HG03520 (cell line): Measurements from ENCODE around the gene SLC46A2.

Source experiments
- ATAC-seq: cut with Tn5 transposase; IDR thresholded peaks from one replicate; pipeline ENCODE4 v1.9.1; 2021; ENCODE audit warnings: mild to moderate bottlenecking, moderate library complexity; ENCODE audit not compliant: unreplicated experiment

The SLC46A2 gene

GRCh38 chr9:112860451-112860850 is 30.2 kb downstream of the SLC46A2 start:
- no peak for ATAC-seq

- peak; percentile 73 for ATAC-seq
Observed at GRCh38 chr9:112858625-112859147, 32.0 kb downstream of the SLC46A2 start.

- no peak for ATAC-seq
Observed at GRCh38 chr9:112858005-112858404, 32.7 kb downstream of the SLC46A2 start.

GRCh38 chr9:112856843-112857242 is 33.8 kb downstream of the SLC46A2 start:
- ATAC-seq = no peak

- no peak for ATAC-seq
Observed at GRCh38 chr9:112856200-112856599, 34.5 kb downstream of the SLC46A2 start.

- ATAC-seq = no peak
Observed at GRCh38 chr9:112854657-112855056, 36.0 kb downstream of the SLC46A2 start.

- no peak for ATAC-seq
Observed at GRCh38 chr9:112853882-112854585, 36.6 kb downstream of the SLC46A2 start.

- ATAC-seq = no peak
Observed at GRCh38 chr9:112852741-112853504, 37.8 kb downstream of the SLC46A2 start.

- ATAC-seq = no peak
Observed at GRCh38 chr9:112850840-112851239, 39.8 kb downstream of the SLC46A2 start.

- no peak for ATAC-seq
Observed at GRCh38 chr9:112849363-112849922, 41.2 kb downstream of the SLC46A2 start.

- ATAC-seq = no peak
Observed at GRCh38 chr9:112848316-112849151, 42.1 kb downstream of the SLC46A2 start.

- ATAC-seq = no peak
Observed at GRCh38 chr9:112846528-112847488, 43.9 kb downstream of the SLC46A2 start.

GRCh38 chr9:112844771-112845542 is 45.7 kb downstream of the SLC46A2 start:
- peak; percentile 68 for ATAC-seq

GRCh38 chr9:112842555-112842954 is 48.1 kb downstream of the SLC46A2 start:
- no peak for ATAC-seq

GRCh38 chr9:112841261-112841660 is 49.4 kb downstream of the SLC46A2 start:
- ATAC-seq = no peak

GRCh38 chr9:112839331-112839730 is 51.3 kb downstream of the SLC46A2 start:
- ATAC-seq = no peak

- ATAC-seq = no peak
Observed at GRCh38 chr9:112838342-112838741, 52.3 kb downstream of the SLC46A2 start.

GRCh38 chr9:112836394-112836793 is 54.3 kb downstream of the SLC46A2 start:
- no peak for ATAC-seq

- ATAC-seq = no peak
Observed at GRCh38 chr9:112833081-112833480, 57.6 kb downstream of the SLC46A2 start.
